Measurements from ENCODE around the gene RAMAC.
A peak's percentile ranks its signal among the peaks of the same experiment; 100 is the strongest.
"Not testable (repeated sequence)": the region's sequence is repeated elsewhere in the genome, so short reads cannot be mapped to it uniquely, and the experiment has no call there.

The RAMAC gene

GRCh38 chr15:82985688-82986441, at the start of gene RAMAC:
RAMAC (plus strand) TSS chr15:82986210; CDS start chr15:82989019, 2,809 bp downstream.
- peak; percentile 71 to 79 for DNase-seq (ENCODE audit: low read depth in 1 of 2, low spot score in 1 of 2)

GRCh38 chr15:82936966-82937711, 48.9 kb upstream of the RAMAC start:
- no peak for DNase-seq (ENCODE audit: low read depth in 1 of 2, low spot score in 1 of 2)

GRCh38 chr15:82937712-82938058, 48.3 kb upstream of the RAMAC start:
- no peak for DNase-seq (ENCODE audit: low read depth in 1 of 2, low spot score in 1 of 2)

DNA sequence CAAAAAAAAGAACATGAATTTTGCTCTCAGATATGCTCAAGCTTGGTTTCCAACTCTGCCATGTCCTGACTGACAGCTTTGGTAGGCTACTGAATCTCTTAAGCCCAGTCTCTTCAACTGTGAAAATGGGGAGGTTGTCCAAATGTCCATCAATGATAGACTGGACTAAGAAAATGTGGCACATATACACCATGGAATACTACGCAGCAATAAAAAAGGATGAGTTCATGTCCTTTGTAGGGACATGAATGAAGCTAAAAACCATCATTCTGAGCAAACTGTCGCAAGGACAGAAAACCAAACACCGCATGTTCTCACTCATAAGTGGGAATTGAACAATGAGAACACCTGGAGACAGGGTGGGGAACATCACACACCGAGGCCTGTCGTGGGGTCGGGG, 46.3 kb upstream of the RAMAC start:
- not testable (repeated sequence) for DNase-seq (ENCODE audit: low read depth in 1 of 2, low spot score in 1 of 2)

DNA sequence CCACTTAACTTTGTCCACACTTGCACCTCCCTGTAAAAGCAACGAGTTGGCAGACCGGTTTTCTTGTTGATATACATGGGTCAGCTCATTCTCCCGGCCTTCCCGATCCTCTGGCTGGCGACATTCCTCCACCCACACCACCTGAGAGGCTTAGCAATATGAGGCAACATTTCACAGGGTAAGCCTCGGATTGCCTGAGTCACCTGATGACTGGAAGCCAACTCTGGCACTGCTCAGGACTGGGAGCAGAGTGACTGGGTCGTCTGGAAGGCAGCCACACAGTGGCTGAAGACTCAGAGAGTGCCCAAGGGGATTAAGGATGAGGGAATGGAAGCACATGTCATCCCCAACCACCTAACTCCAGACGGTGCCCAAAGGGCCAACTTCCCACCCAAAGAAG, 43.3 kb upstream of the RAMAC start:
- no peak for DNase-seq (ENCODE audit: low read depth in 1 of 2, low spot score in 1 of 2)

GRCh38 chr15:82943176-82943575, 42.8 kb upstream of the RAMAC start:
- no peak for DNase-seq (ENCODE audit: low read depth in 1 of 2, low spot score in 1 of 2)

DNA sequence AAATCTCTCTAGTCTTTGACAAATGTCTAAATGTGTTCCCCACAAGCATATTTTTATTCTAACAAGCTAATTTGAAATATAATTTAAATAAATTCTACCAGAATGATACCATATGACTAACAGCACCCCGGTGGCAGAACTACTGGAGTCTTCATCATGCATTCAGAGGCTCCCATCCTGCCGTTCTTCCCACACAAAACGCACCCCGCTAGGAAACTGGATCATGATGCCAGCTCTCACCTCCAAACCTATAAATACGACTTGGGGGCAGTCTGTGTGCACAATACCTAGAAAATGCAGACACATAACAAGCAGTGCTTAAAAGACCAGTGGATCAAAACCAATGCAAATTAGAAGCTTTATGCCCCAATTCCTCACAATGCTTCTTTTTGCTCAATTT, 42.0 kb upstream of the RAMAC start:
- no peak for DNase-seq (ENCODE audit: low read depth in 1 of 2, low spot score in 1 of 2)

DNA sequence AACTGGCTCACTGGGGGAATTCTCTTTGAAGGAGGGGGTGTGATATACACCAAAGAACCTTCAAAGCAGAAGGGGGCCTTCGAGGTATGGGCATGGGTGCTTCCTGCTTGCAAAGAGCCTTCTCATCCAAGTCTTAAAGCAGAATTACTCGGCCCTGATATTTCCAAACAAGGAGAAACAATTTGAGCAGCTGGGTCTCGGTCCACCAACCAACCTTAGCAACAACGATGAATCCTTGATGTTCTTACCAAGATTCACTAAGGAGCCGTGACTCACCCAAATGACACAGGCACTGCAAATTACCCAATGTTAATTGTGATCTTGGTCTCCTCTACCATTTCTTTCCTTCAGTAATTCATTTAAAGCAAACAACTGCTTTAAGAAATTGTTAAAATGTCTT, 41.2 kb upstream of the RAMAC start:
- no peak for DNase-seq (ENCODE audit: low read depth in 1 of 2, low spot score in 1 of 2)

DNA sequence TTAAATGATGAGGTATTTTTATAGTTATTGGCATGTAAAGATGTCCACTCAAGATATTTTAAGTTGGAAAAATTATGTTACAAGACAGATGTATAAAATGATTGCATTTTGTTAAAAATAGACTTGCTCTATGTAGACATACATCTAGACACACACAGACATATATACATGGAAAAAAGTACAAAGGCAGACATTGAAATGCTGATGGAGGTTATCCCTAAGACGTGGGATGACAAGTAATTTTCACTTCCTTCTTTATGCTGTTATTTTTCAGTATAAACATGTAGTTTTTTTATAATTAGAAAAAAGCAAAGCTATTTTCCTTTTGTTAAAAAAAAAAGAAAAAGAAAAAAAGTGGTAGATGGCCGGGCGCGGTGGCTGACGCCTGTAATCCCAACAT, 40.7 kb upstream of the RAMAC start:
- no peak for DNase-seq (ENCODE audit: low read depth in 1 of 2, low spot score in 1 of 2)

DNA sequence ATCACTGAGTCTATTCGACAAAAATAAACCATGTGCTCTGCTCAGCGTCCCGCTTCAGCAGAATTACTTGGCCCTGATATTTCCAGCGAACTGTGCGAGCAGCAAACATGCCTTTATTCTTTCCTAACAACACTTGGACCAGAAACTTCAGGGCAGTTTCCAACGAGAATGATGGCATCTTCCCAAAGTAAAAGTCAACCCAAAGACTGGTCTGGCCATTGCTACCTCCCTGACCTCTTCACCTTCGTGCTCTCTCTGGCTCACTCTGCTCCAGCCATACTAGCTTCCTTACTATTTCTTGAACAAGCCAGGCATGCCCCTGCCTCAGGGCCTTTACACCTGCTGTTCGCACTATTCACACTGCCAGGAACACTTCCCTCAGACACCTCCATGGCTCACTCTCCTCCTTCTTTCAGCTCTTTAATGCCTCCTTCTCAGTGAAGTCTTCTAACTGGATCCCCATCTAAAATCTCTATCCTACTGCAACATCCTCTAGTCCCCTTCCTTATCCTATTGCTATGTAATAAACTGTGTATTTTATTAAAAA, 39.8 kb upstream of the RAMAC start:
- no peak for DNase-seq (ENCODE audit: low read depth in 1 of 2, low spot score in 1 of 2)

GRCh38 chr15:82950295-82950694, 35.7 kb upstream of the RAMAC start:
- DNase-seq (ENCODE audit: low read depth in 1 of 2, low spot score in 1 of 2), result no peak

DNA sequence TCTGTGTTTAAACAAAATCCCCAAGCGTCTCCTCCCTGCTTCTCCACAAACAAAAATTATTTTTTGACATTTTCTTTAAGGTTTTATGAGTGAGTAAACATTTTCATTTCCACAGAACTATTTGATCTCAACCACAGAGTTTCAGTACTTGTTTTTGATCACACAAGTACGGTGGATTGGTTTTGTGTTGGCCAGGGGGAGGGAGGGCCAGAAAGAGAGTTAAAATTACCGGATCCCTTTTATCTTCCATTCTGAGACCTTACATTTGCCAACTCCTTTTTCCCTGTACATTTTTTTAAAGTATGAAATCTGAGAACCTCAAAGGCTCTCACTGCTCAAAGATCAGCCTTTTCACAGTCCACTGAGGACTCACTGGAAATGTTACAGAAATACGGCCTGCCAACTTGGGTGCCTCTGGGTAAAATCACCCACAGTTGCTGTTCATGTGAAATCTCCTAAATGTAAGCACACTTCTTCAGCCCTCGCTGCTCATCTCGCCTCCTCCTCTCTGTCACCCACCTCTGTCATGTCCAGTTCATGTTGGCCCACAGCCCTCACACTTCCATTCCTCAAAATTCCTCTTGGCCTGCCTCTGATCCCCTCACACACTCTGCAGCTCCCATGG, 35.2 kb upstream of the RAMAC start:
- no peak for DNase-seq (ENCODE audit: low read depth in 1 of 2, low spot score in 1 of 2)

- no peak for DNase-seq (ENCODE audit: low read depth in 1 of 2, low spot score in 1 of 2)
Observed at GRCh38 chr15:82951472-82952157, 34.4 kb upstream of the RAMAC start.

DNA sequence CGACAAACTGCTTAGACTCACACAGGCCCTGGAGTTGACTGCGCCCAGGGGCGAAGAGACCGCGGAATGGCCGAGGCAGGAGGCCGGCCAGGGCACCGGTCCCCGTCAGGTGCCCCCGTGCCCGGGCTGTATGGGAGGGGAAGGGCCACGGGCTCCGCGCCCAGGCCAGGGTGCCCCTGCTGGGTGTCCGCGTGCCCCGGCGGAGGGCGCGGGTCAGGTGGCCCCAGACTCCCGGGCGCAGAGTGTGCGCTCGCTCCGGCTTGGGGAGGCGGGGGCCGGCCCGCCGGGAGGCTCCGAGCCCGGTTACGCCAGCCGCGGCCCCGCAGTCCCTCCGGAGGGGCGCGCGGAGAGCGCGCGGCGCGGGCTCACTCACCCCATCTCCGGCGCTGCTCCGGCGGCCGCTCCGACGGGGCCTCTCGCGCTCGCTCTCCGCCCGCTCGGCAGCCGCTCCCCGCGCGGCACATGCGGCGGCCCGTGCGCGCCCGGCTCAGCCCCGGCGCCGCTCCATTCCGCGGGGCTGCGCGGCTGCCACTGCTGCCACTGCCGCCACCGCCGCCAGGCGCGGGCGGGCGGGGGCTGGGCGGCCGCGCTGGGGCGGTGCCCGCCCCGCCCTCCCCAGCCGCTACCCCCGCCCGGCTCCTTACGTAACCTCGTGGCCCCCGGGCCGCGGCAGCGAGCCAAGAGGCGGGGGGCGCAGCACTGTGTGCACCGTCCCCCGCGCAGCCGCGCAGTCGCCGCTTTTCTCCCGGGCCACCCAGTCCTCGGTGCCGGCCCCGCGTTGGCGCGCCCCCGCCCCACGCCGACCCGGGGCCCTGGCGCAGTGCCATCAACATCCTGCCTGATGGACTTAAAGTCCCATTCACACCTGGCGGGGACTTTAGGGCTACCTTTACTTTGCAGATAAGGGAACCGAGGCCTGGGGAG, 33.6 kb upstream of the RAMAC start, which contains the start of gene HOMER2:
HOMER2 (minus strand) TSS at position 563 of the 924 bp plus-strand sequence; CDS start at position 378, 185 bp downstream.
- DNase-seq (ENCODE audit: low read depth in 1 of 2, low spot score in 1 of 2), result peak in 1 of 2 donors; percentile 2

GRCh38 chr15:82958638-82959037, 27.4 kb upstream of the RAMAC start:
- DNase-seq (ENCODE audit: low read depth in 1 of 2, low spot score in 1 of 2), result no peak

DNA sequence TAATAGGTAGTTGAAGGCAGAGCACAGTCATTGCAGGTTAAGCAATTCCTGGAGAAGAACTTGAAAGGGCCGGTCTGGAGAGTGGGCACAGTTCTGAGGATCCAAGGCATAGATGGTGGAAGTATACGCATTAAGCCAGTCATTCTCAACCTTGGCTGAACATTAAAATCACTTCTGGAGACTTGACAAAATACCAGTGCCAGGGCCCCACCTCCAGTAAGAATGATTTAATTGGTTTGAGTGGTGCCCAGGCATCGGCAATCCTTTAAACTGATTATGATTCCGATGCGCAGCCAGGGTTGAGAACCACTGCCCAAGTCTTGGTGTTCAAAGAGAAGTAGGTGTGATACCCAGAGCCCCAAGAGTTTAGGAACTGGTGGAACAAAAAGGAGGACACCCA, 26.6 kb upstream of the RAMAC start:
- no peak for DNase-seq (ENCODE audit: low read depth in 1 of 2, low spot score in 1 of 2)

- DNase-seq (ENCODE audit: low read depth in 1 of 2, low spot score in 1 of 2), result no peak
Observed at GRCh38 chr15:82960766-82961165, 25.2 kb upstream of the RAMAC start.

GRCh38 chr15:82963471-82964341, 22.3 kb upstream of the RAMAC start:
- DNase-seq (ENCODE audit: low read depth in 1 of 2, low spot score in 1 of 2), result no peak

DNA sequence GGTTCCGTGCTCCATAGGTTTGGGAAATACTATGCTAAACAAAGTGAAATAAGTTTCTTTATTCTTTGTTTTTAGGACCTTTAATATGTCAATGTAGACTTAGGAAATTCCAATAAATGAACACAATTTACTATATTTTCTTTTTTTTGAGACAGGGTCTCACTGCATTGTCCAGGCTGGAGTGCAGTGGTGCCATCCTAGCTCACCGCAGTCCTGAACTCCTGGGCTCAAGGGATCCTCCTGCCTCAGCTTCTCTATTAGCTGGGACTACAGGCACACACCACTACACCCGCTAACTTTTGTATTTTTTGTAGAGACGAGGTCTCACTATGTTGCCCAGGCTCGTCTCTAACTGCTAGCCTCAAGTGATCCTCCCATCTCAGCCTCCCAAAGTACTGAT, 21.1 kb upstream of the RAMAC start:
- DNase-seq (ENCODE audit: low read depth in 1 of 2, low spot score in 1 of 2), result no peak

Measured in stimulated activated CD4-positive, alpha-beta T cell treated with anti-CD3 and anti-CD28 coated beads, Interleukin-15, amount 100 ng/mL, for 1 hour (primary cell).